Measurements from ENCODE around the gene MTIF3. TPM values are rescaled to one million over a fixed set of nuclear protein-coding genes. Genes with fewer than 3 reads are reported as not detected.

MTIF3 gene
- total RNA-seq, 2 donors from 2014 or later: 58.9 to 62.7 TPM

DNA sequence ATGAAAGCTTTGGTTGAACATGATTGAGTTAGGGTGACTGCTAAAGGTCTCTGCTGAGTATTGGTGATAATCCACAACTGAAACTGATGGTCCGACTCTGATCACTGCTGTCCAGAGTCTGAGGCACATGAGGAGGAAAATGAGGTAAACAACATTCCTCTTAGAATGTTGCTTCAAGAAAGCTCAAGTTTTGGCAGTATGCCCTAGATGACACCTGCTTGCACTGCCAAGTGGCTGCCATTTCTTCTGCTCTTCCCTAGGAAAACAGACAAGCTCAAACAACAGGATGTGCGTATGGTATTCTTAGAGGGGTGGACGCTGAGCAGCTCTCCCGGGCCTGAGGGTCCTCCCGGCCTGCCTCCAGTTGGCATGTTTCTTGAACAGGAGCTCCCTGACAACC is 15.2 kb upstream of the MTIF3 start:
- intact Hi-C loops (cut with DNase I, micrococcal nuclease): no loop called here
- ATAC-seq: no peak
- DNase-seq: no peak

DNA sequence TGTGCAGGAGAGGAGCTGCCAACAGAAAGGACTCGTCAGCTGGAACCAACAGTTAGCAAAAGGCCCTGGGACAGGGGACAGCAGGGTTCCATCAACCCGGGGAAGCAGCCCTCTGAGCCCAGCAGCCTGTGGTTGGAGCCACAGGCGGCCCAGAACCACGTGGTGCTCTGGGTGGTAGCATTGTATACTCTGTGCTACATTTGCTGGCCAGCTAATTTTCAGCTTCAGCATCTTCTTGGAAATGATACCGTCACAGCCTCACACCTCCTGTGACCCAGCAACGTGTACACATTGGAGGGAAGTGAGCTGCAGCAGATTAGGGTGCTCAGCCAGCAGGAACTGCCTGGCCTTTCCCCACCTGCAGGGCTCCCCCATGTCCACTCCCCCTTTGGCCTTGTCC is 13.1 kb upstream of the MTIF3 start:
- intact Hi-C loops (cut with DNase I, micrococcal nuclease): no loop called here
- DNase-seq: no peak
- no peak for ATAC-seq

DNA sequence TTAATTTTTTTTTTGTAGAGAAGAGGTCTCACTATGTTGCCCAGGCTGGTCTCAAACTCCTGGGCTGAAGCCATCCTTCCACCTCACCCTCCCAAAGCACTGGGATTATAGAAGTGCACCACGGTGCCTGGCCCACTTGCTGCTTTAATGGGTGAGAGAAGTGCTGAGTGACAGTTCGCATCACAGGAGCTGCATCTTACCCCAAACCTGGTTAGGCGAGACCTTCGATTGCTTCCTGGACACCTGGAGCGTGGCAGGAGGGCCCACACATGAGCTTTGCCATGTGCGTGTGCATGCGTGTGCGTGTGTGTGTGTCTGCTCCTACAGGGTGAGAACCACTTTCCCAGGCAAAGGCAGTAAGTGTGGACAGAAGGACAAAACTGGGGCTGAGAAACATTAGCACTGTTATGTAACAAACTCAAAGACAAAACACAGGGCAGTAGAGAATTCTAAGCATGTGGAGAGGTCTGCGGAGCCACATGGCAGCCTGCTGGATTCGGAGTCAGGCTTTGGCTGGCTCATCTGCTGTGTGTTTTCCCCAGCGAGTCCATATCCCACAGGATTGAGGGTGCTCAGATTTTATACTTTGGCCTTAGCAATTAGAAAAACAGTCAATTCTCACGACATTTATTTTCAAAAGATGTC is 11.7 kb upstream of the MTIF3 start:
- ATAC-seq (no peak), DNase-seq (no peak)
- intact Hi-C loops (cut with DNase I, micrococcal nuclease): no loop called here

DNA sequence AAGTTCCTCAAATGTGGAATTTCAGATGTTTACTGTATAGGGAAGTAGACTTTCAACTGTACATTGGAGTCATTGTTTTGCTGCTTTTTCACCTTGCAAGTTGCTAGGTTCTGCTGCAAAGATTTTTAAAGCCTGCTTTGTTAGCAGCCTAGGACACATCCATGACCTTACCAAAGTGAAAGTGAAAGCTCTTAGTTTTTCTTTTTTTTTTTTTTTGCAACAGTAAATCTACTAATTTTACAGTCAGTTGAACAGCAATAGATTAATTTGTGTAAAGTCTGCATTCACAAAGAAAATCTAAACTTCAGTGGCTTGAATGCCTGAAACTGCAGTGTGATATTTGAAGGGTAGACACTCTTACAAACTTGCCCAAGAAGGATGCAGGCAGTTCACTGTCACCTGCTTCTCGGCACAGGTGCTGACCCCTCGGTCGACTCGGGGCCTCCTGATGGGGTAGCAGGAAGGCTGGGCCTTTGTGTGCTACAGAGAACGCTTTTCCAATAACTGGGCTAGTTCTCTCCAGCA is 5.0 kb upstream of the MTIF3 start:
- intact Hi-C loops (cut with DNase I, micrococcal nuclease): no loop called here
- ATAC-seq (no peak), DNase-seq (no peak)

DNA sequence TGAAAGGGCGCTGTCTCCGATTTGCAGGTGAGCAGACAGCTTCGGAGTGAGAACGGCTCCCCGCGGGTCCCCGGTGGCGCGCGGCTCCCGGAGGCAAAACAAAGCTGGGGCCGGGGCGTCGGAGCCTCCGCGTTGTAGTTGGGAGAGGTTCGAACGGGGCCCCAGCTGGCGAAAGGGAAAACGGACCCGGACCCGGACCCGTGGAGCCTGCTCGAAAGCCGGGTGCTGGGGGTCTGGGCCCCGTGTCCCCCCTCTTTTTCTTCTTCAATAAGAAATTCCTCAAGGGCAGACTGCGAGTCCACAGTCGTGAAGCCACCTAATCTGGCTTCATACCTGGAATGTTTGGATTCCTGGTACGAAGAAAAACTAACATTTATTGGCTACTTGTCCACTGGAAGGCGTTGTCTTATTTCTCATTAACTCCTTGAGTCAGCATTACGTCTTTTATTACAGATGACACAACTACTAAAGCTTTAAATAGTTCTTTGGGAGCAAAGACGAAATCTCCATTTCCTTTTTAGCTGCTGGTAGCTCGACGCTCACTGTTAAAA is 632 bp upstream of the MTIF3 start:
- intact Hi-C loops (cut with DNase I, micrococcal nuclease): no loop called here
- ATAC-seq: peak; percentile 64
- peak; percentile 35 to 65 for DNase-seq

DNA sequence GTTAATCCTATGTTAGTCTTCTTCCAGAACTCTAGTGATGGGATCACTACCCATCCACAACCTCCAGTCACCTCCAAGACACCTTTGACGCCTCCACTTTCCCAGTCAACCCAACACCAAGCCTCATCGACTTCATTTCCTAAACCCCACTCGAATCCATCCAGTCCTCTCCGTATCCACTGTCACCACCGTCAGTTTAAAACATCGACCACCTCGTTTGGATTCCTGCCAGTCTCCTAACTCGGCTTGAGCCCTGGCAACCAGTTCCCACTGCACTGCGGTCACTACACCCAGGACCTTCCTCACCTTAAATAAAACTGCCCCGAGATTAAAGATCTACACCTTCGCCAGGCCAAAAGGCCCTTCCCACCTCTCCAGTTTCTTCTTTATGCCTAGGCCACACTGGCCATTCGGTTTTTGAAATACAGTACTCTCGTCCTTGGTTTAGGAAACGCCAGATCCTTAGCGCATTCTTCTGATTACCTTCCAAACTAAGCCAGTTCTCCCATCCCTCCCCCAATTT is 1.2 kb downstream of the MTIF3 start:
- ATAC-seq (no peak), DNase-seq (no peak)
- intact Hi-C loops (cut with DNase I, micrococcal nuclease): no loop called here

DNA sequence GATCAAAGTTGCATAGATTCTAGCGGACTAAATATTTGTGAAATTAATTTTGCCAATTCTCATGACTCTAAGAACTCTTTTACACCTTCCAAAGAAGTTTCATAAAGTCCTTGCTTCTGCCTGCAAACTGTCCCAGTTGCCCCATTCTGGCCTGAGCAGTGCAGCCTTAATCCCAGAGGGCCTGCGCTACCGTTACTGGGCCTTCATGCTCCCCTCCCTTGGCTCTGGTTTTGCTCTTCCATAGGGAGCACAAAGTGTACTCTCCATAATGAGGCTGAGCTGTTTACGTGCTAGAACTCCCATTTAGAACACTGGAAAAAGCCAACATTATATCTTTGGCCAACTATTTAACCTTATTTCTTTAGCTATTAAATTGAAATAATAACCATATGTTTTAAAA is 2.1 kb downstream of the MTIF3 start:
- DNase-seq (no peak), ATAC-seq (no peak)
- intact Hi-C loops (cut with DNase I, micrococcal nuclease): no loop called here

DNA sequence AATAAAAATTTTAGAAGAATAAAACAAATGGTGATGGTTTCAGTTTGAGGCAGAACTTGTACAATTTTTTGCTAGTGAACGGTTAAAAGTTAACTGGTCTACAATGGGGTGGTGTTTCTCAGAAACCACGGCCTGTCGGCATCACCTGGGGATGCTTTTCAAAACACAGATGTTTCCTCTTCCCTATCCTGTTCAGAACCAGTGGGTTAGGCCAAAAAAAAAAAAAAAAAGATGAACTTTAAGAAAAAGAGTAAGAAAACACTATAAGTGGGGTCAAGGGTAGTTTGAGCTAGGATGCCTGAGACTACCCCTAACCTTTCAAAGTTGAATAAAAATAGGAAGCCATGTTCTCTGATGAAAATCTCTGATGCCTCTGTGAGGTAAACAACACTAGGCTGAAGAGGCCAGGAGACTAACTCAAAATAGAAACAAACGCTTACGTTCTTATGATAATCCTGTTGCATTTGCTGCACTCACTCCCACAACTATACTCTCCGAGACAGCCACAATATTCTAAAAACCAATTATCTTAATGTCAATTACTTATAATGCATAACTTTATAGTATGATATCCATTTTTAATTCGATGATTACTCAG is 3.3 kb downstream of the MTIF3 start:
- intact Hi-C loops (cut with DNase I, micrococcal nuclease): no loop called here
- no peak for ATAC-seq
- no peak for DNase-seq

DNA sequence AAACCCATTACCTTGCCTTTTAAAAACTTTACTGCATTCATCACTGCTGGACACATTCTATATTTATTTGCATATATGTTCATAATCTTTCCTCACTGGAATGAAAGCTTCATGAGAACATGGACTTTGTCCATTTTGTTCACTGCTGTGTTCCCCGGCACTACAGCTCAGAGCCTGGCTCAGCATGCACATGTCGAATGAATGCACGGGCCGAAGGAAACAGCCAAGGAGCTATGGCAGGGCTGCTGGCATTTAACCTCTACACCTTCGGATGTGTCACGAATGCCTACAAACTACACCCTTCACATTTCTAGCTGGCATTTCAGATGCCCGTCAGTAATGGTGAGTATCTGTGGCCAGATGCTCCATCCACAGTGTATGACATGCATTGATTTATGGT is 7.6 kb downstream of the MTIF3 start:
- ATAC-seq: peak; percentile 76
- DNase-seq: peak in 1 of 2 donors; percentile 53
- intact Hi-C loops (cut with DNase I, micrococcal nuclease): no loop called here

DNA sequence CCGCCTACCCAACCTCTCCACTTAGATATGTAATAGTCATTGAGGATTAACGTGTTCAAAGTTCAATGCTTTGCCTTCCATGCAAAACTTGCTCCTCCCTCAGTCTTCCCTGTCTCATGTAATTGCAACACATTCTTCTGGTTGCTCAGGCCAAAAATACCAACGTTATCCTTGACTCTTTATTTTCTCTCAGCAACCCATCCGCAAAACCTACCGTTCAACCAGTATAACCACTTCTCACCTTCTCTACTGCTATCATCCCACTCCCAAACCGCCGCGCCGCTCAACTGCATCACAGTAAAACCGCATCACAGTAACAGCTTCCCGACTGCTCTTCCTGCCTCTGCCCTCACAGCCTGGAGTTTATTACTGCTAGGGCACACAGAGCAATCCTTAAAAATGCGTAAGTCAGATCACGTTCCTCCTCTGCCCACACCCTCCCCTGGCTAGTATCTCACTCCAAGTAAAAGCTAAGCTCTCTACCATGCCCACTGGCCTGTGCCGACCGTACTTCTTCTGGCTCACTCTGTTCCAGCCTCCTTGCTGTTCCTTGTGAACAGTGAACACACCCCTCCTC is 8.2 kb downstream of the MTIF3 start:
- DNase-seq (peak in 1 of 2 donors; percentile 52), ATAC-seq (peak; percentile 75)
- intact Hi-C loops (cut with DNase I, micrococcal nuclease): no loop called here

DNA sequence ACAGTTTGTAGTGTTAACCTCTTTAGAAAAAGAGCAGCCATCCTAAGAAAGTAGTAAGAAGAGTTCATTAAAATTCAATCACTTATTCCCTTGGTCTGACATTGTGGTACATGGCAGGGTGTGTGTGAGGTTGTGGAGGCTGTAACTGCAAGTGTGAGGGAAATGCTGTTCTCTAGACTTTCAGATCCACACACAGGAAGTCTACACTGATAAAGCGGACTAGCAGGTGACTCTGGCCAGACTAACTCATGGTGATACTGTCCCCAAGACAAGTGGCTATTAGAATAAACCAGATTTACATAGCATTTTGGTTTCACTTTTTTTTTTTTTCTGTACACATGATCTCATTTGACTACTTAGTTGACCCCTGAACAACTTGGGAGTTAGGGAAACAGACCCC is 10.0 kb downstream of the MTIF3 start:
- intact Hi-C loops (cut with DNase I, micrococcal nuclease): no loop called here
- DNase-seq: no peak
- no peak for ATAC-seq

DNA sequence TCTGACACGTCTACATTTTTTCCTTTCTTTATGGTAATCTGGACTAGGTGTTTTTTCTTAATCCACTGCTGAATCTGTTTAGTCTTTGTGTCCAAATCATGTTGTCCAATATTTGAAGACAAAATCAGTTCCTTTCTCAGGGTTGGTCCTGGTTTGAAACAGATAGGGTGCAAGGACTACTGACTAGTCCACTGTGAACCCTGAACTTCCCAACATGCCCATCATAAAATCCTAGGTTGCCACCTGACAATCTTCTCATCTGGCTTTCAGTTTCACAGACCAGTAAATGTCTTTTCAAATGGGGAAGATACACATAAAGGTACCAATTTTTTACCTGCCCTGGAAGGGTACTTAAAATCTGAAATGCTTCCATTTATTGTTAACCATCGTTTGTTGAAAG is 13.2 kb downstream of the MTIF3 start:
- ATAC-seq (no peak), DNase-seq (no peak)
- intact Hi-C loops (cut with DNase I, micrococcal nuclease): no loop called here

DNA sequence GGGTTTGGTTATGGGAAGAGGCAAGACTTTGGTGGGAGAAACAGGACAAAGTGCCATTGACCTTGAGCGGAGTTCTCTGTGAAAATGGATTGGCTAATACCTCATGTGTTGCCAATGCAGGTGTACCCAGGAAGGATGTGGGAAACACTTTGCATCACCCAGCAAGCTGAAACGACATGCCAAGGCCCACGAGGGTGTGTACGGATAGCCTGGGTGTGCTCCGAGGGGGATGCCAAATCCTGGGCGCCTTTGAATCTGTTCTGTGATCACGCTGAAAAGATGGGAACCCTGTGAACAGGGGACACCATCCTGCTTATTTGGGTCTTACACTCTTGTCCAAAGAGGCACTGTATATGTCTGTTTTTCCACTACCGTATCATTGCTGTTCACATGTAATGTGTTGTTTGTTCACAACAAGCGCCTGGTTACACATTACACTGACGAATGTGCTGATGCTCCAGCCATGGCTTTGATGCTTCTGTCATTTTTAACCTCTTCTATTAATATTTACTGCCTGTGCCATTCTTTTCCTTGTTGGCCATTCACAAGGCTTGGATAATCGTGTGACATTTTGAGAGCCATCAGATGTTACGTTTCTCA is 17.7 kb downstream of the MTIF3 start:
- intact Hi-C loops (cut with DNase I, micrococcal nuclease): no loop called here
- no peak for DNase-seq
- ATAC-seq: no peak

DNA sequence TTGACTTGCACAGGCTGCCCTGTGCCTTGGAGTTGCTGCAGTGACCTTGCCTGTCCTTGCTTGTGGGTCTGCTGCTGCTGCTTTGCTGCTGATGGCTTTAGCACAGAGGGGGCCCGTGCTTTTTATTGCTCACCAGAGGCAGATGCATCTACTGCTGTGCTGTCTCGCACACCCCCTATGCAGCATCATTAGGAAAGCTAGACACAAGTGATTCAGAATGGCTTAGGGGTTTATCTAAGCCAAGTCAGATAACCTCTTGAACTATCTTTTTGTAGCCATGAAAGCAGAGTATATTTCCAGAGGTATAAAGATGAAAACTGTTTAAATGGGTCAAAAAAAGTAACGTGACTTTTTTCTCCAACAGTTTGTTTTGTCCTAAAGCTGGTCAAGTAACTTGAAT is 18.2 kb downstream of the MTIF3 start:
- intact Hi-C loops (cut with DNase I, micrococcal nuclease): no loop called here
- DNase-seq (no peak), ATAC-seq (no peak)

DNA sequence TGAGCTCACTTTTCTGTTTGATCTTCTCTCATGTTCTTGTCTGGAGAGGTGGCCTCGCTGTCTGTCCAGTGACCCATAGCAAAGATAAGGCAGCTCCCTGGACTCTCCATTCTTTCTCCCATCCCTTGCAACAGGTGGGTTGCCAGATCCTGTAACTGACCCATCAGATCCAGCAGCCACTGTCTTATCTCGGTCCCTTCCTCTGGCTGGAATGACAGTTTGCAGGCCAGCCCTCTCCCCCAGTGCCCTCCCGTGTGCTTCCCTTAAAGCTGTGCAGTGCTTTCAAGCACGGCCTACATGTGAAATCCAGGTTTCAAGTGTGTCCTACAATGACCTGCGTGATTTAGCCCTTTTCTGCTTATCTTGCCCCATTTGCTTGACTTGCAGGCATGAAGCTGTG is 22.2 kb downstream of the MTIF3 start:
- intact Hi-C loops (cut with DNase I, micrococcal nuclease): no loop called here
- DNase-seq: no peak
- no peak for ATAC-seq

DNA sequence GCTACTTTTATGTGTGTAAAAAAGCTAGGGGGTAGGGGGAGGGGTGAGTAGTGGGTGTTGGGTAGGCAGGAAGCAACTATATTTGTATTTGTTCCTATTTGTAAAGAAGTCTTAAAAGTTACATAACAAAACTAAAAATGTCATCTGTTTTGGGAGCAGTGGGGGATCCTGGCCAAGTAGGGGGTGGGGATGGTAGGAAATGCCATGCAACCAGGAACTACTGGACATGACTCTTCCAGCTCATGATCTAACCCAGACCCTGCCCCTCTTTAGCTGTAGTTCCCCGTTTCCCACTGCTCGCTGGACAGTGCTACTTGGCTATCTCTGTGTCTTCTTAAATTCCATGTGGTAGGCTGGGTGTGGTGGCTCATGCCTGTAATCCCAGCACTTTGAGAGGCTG is 22.7 kb downstream of the MTIF3 start:
- intact Hi-C loops (cut with DNase I, micrococcal nuclease): no loop called here
- DNase-seq (peak in 1 of 2 donors; percentile 35), ATAC-seq (no peak)

DNA sequence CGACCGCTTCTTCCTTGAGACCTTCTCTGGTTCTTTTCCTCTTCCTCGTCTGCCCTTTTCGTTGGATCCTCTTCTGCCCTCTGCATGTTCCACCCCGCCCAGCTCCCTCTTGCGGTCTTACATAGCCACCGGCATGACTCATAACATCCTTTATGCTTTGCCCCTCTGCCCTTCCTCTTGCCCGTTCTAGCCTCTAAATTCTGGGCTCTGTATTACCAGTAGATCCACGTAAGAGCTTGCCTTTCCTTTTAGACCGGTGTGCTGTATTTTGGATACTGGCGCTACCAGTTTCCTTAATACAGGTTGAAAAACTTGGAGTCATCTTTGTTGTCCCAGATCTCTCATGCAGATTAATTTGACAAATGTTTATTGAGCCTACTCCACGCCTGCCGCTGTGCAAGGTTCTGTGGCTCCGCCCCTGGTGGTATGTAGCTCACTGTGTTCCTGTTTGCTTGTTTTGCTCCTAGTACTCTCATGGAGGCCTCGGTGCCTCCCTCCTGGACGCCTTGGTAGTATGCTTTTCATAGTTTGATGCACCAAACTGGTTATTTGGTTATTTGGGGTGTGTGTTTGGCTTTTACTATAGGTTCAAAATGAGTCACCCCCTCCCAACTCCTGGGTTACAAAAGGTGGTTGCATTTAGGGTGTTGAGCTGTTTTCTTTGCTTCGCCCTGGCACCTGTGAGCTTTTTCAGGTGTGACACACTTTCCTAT is 24.3 kb downstream of the MTIF3 start:
- intact Hi-C loops (cut with DNase I, micrococcal nuclease): no loop called here
- ATAC-seq (peak; percentile 79), DNase-seq (peak; percentile 87 to 91)

DNA sequence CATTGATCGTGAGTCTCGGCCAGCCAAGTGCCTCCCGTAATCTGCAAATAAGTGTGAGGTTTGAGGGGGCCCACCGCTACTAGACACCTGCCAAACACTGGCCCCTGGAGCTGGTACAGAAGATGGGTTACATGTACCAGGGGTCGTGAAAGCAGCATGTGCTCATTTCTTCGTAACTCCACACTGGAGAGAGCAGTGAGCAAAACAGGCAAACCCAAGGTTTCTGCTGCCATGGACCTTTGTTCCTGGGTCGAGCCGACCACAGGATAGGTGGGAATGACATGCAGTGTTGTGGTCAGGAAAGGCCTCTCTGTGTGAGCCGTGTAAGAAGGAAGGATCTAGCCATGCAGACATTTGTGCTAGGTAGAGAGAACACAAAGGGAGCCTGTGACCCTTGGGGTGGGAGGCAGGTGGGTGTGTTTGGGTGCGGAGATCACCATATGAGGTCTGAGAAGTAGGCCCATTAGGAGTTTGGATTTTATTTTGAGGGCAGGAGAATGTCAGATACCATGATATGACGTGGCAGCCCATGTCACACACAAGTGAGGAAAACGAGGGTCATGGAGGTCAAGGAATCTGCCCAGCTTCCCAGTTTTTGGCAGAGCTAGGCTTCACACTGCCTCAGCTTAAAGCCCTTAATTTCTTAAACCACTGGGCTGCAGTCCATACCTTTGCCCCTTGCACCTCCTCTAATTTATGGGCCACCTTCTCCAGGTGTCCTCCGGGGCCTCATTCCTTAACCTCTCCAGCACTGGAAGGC is 25.0 kb downstream of the MTIF3 start:
- DNase-seq: no peak
- no peak for ATAC-seq
- intact Hi-C loops (cut with DNase I, micrococcal nuclease): no loop called here
